ENCODE data around the gene ZNF281.
"Not testable (repeated sequence)": the region's sequence is repeated elsewhere in the genome, so short reads cannot be mapped to it uniquely, and the experiment has no call there.

The ZNF281 gene, protein sequence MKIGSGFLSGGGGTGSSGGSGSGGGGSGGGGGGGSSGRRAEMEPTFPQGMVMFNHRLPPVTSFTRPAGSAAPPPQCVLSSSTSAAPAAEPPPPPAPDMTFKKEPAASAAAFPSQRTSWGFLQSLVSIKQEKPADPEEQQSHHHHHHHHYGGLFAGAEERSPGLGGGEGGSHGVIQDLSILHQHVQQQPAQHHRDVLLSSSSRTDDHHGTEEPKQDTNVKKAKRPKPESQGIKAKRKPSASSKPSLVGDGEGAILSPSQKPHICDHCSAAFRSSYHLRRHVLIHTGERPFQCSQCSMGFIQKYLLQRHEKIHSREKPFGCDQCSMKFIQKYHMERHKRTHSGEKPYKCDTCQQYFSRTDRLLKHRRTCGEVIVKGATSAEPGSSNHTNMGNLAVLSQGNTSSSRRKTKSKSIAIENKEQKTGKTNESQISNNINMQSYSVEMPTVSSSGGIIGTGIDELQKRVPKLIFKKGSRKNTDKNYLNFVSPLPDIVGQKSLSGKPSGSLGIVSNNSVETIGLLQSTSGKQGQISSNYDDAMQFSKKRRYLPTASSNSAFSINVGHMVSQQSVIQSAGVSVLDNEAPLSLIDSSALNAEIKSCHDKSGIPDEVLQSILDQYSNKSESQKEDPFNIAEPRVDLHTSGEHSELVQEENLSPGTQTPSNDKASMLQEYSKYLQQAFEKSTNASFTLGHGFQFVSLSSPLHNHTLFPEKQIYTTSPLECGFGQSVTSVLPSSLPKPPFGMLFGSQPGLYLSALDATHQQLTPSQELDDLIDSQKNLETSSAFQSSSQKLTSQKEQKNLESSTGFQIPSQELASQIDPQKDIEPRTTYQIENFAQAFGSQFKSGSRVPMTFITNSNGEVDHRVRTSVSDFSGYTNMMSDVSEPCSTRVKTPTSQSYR

DNA sequence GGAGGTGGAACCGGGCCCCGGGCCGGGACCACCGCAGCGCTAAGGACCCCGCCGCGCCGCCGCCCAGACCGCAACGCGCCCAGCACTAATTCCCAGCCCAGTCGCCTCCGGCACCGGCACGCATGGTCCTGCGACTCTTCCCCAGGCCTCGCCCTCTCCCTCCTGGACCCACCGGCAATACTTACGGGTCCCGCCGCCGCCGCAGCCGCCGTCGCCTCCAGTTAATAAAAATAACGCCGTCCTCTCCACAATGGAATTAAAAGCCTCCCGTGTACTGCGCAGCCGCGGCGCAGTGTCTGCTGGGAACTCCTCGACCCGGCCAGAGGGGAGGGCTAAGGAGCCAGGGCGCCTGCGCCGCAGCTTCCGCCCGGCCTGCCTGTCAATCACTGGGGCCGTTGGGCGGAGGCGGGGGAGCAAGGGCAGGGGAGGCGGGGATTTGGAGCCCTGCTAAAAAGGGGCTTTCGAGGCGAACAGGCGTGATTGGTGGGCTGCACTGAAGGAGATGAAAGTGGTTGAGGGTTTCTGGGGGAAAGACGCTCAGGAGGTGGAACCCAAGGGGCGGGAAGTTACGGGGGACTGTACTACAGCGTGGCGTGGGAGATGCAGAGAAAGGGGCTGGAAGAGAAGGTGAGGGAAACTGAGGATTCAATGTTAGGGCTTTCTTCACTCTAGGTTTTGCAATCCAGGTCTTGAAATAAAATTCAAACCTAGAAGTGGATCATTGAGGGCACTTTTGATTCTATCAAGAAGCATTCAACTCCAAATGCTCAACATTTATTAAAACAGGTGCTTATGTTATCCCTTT lies at the start of gene ZNF281:
Gene ZNF281, minus strand, starts transcription at position 276 of the 805 bp plus-strand sequence. CDS start 331 bp downstream, outside the sequence.
- peak; percentile 97 for DNase-seq

GRCh38 chr1:200458780-200459179 lies 48.9 kb upstream of the ZNF281 start:
- no peak for DNase-seq

DNA sequence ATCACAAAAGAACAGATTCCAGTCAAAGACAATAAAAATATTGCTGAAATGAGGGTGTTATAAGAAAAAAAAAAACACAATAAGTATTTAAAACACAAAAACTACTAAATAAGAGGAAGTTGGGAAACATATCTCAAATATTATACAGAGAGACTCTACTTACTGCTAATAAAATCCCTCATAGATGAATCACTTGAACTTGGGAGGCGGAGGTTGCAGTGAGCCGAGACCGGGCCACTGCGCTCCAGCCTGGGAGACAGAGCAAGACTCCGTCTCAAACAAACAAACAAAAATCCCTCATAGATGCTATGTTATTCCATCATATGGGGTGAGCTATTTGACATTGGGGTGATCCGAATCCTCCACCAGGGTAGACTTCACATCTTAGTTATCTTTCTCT lies 48.0 kb upstream of the ZNF281 start:
- DNase-seq, result no peak

DNA sequence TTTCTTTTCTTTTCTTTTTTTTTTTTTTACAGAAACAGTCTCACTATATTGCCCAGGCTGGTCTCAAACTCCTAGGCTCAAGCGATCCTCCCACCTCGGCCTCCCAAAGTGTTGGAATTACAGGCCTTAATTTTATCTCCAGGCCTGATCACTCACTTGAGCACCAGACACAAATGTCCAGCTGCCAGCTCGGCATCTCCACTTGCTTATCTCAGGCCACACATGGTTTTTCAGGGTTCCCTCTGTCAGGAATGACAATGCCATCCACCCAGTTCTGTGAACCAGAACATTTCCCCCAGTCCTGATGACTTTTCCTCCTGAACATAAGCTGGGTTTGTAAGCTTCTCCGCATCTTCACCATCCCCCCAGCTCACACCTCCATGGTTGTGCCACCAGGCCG lies 44.6 kb upstream of the ZNF281 start:
- DNase-seq, result no peak

DNA sequence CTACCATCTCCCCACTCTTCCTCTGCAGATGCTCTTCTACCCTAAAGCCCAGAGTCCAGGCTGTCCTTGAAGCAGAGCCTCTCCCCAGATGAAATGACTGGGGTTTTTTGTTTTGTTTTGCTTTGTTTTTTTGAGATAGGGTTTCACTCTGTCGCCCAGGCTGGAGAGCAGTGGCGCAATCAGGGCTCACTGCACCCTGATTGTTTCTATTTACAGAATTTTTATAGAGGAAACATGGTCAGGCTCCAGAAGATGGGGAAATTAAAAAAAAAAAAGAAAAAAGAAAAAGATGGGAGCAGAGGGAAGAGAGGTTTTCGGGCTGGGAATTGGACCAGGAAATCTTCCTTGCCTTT lies 43.7 kb upstream of the ZNF281 start:
- DNase-seq, result no peak

DNA sequence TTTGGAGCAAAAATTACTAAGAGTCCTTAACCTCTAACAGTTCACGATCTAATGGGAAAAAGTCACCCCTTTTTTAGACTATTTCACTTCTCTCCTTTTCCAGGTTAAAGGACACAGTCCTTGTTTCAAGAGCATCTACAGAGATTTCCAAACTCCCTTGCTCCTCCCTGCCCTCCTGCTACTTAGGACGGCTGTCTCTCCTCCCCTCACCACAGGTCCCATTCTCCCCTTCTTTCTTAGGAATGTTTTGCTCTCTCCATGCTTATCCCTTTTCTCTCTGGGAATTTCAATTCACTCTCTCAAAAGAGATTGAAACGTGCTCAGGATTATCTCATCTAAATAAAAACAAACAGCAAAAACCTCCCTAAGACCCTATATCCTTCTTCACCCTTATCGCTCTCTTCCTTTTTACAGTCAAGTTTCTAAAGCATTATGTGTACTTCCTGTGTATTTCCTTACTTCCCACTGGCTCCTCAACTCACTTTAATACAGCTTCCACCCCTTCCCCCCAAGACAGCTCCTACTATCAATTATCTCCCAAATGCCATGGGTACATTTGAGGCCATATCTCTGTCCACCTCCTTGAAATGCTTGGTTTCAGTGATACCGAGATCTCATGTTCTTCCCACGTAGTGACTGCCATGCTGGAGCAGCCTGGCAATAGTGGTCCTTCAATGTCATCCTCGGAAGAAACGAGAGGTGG lies 43.2 kb upstream of the ZNF281 start:
- DNase-seq, result no peak

GRCh38 chr1:200448034-200448762 lies 38.4 kb upstream of the ZNF281 start:
- no peak for DNase-seq

DNA sequence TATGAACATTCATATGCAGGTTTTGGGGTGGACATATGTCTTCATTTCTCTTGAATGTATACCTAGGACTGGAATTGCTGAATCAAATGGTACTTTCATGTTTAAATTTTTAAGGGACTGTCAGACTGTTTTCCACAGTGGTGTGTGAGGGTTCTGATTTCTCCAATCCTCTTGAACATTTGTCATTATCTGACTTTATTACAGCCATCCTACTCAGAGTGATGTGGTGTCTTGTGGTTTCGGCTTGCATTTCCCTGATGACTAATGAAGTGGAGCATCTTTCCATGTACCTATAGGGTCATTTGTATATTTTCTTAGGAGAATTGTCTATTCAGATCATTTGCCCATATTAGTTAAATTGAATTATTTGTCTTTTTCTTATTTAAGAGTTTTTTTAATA lies 35.4 kb upstream of the ZNF281 start:
- DNase-seq, result no peak

DNA sequence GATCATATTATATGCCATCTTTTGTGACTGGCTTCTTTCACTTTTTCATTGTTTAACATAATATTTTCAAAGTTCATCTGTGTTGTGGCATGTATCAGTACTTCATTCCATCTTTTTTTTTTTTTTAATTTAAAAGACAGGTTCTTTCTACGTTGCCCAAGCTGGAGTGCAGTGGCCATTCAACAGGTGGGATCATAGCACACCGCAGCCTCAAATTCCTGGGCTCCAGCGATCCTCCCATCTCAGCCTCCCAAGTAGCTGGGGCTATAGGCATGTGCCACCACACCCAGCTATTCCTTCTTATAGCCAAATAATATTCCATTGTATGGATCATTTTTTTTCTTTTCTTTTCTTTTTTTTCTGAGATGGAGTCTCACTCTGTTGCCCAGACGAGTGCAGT lies 34.6 kb upstream of the ZNF281 start:
- DNase-seq, result no peak

DNA sequence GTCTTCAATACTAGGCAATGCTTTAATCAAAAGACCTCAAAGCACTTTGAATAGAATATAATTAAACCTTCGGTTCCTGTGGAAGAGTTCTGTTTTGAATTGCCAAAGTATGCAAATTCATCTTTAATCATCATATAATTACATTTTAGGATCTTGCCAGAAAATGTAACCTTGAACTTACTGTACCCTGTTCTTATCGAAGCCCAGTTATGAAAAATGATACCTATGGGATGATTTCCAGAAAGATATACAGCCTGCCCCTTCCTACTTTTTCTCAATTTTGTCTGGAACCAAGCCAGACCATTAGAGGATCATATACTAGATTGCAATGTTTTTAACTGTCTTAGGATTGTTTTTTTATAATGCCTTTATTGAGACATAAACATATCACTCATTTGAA lies 34.0 kb upstream of the ZNF281 start:
- DNase-seq, result no peak

DNA sequence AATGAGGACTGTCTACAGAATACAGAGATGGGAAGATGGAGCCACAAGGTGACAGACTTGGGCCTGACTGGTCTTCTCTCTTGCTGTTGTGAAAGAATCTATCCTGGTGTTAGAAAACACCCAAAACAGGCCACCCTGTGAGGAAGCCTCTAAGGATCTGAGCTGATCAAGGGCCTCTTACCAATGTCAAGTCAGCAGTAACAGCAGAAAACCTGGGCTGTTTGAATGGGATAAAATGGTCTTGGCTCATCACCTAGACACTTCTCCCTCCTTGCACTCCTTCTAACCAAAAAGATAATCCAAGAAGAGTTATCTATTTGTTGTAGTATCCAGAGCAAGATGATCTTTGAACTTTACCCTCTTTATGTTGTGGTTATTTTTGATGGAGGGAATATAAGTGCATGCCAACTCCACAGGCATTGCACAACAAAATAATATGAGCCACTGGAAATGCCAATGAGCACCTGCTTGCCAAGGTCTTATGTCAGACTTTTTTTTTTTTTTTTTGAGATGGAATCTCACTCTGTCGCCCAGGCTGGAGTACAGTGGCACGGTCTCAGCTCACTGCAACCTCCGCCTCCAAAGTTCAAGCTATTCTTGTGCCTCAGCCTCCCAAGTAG lies 32.8 kb upstream of the ZNF281 start:
- DNase-seq, result no peak

DNA sequence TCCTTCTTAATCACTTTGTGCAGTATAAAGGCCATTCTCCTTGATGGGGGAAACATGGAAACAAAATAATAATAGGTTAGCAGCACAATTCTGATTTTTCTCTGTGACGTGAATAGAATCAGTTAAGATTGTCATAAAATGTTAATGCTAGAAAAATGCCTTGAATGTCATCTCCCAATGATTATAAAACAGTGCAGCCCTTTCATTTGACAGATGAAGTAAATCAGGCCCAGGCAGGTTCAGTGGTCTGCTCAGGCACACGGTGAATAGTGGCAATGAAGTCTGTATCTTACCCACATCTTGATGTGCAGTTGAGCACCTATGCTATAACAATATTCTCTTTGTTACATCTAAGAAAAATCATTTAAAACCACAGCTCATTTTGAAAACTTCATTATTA lies 32.2 kb upstream of the ZNF281 start:
- DNase-seq, result no peak

GRCh38 chr1:200438911-200439310 lies 29.1 kb upstream of the ZNF281 start:
- no peak for DNase-seq

DNA sequence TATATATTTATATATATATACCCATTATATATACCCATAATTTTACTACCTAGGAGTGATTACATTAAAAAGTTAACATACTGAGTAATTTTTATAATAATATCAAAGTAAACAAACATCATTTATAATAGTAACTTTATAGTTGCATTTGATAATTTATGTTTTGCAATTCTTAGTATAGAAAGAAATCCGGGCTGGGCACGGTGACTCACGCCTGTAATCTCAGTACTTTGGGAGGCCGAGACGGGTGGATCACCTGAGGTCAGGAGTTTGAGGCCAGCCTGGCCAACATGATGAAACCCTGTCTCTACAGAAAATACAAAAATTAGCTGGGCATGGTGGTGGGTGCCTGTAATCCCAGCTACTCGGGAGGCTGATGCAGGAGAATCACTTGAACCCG lies 28.6 kb upstream of the ZNF281 start:
- not testable (repeated sequence) for DNase-seq

- no peak for DNase-seq
Observed at GRCh38 chr1:200437556-200438203, 27.8 kb upstream of the ZNF281 start.

- DNase-seq, result no peak
Observed at GRCh38 chr1:200437088-200437487, 27.3 kb upstream of the ZNF281 start.

- no peak for DNase-seq
Observed at GRCh38 chr1:200436436-200436835, 26.6 kb upstream of the ZNF281 start.

- DNase-seq, result no peak
Observed at GRCh38 chr1:200435200-200435780, 25.5 kb upstream of the ZNF281 start.

DNA sequence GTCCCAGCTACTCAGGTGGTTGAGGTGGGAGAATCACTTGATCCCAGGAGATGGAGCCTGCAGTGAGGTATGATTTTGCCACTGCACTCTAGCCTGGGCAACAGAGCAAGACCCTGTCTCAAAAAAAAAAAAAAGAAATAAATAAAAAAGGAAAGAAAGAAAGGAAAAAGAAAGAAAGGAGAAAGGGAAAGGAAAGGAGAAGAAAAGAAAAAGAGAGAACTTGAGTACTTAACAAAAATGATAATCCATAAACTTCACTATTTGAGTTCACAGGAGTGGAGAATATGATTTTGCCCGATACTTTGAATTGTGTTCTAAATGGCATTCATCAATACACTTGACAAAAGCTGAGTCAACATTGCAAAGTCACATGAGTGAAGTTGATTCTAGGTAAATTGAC lies 23.8 kb upstream of the ZNF281 start:
- no peak for DNase-seq

GRCh38 chr1:200432586-200432985 lies 22.8 kb upstream of the ZNF281 start:
- no peak for DNase-seq

Measured in right hindlimb (tissue), 1 donor.